Breast epithelium (tissue), 4 donors: ENCODE measurements around the gene SYNC. TPM values are rescaled to one million over a fixed set of nuclear protein-coding genes. Genes with fewer than 3 reads are reported as not detected.

Experiments
- DNase-seq, 2 donors: peaks; one replicate each; pipeline ENCODE4 v3.0.0-alpha.2; 2019; ENCODE audit warnings: low spot score in 2 of 2
- H3K27ac ChIP-seq, 2 donors: fragments of 200-600 bp; sonication (generic) in 1 of 2; one replicate each; pipeline ENCODE4 v1.5.1; 2016 to 2019; ENCODE audit warnings: mild to moderate bottlenecking in 1 of 2
- H3K27me3 ChIP-seq, 2 donors: fragments of 200-600 bp; sonication (generic) in 1 of 2; one replicate each; pipeline versions ENCODE4 v1.5.1 to v1.6.0; 2017 to 2019; ENCODE audit warnings: control low read depth in 1 of 2, mild to moderate bottlenecking in 1 of 2
- H3K36me3 ChIP-seq: fragments of 200-600 bp; one replicate; pipeline ENCODE4 v1.5.1; 2019
- H3K4me1 ChIP-seq, 2 donors: fragments of 200-600 bp; sonication (generic); one replicate each; pipeline ENCODE4 v1.5.1; 2016 to 2019; ENCODE audit warnings: control low read depth in 1 of 2
- H3K4me3 ChIP-seq, 3 donors: fragments of 200-600 bp; sonication (generic); 1 replicate in 2 of 3; 2 replicates in 1 of 3; pipeline ENCODE4 v1.5.1; 2016 to 2019; ENCODE audit warnings: mild to moderate bottlenecking in 3 of 3, moderate library complexity in 2 of 3
- H3K9me3 ChIP-seq, 2 donors: fragments of 200-600 bp; sonication (generic) in 1 of 2; one replicate each; pipeline ENCODE4 v1.5.1; 2016 to 2019; ENCODE audit warnings: control low read depth in 1 of 2
- CTCF ChIP-seq, 3 donors: fragments of 450-650 bp; IDR thresholded peaks; one replicate each; pipeline ENCODE4 v1.5.1; 2016 to 2017; ENCODE audit warnings: antibody characterized with exemption in 3 of 3, mild to moderate bottlenecking in 3 of 3, moderate library complexity in 3 of 3
- POLR2A ChIP-seq: fragments of 450-650 bp; IDR thresholded peaks from one replicate; pipeline ENCODE4 v1.6.1; 2016; ENCODE audit warnings: antibody characterized with exemption, mild to moderate bottlenecking, moderate library complexity
- POLR2AphosphoS5 ChIP-seq, 3 donors: sonication (generic); formaldehyde crosslinking; IDR thresholded peaks; one replicate each; pipeline ENCODE4 v1.6.1; 2017; ENCODE audit warnings: antibody characterized with exemption in 3 of 3
- intact Hi-C: fragments of 100-400 bp; cut with DNase I; formaldehyde crosslinking; loops from one replicate; pipeline ENCODE4 v1.15.1; 2023; ENCODE audit warnings: low total_unique reads
- total RNA-seq, 3 donors: library from RNA; depleted of rRNA; stranded (reverse); fragments of >200 nt; gene quantifications; one replicate each; pipeline ENCODE4 v1.1.0, GENCODE V29; 2016

SYNC gene
- total RNA-seq, 3 donors from 2014 or later, result 9.8 to 24.2 (median 13.6) TPM

DNA sequence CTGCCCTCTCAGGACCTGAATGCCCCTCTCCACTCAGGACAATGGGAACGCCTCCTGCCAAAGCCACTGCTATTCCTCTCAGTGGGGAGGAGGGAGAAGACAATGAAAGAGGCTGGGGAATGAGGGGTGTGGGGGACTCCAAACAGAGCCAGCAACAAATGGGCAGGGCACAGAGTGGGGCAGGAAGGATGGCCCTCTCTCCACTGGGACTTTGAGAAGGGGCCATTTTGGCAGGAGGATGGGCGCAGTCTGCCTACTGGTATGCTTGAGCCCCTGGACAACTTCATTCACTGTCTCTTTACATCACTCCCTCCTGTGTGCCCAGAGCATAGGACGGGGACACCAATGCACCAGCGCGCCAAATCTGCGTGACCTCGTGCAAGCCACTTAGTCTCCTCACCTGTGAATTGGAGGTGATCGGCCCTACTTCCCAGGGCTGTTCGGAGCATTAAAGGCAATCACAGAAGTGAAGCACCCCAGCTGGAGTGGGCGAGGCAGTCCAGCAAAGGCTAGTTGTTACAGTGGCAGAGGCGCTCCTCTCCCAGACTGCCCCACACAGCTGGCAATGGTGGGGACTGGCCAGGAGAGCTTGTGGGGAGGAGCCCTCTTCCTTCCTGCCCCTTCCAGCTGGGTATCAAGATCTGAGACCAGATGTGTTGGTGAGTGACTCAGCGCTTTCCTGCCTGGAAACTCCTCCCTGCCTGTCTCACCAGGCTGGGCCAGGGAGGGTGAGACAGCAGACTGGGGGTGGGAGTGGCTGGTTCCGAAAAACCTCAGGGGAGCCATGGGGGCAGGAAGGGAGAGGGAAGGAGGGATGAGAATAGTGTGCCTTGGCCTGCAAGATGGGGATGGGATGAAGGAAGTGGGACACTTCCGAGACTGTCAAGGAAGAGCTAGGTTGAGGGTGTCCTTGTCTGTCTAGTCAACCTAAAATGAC lies 22.4 kb upstream of the SYNC start:
- DNase-seq, result no peak
- Histone ChIP-seq H3K4me3 (no peak overlapping the region), H3K9me3 (no peaks in the 10 kb centered on the region), H3K36me3 (no peaks in the 10 kb centered on the region), H3K4me1 (no peaks in the 10 kb centered on the region), H3K27ac (no peak overlapping the region), H3K27me3 (no peaks in the 10 kb centered on the region)
- TF ChIP-seq POLR2A, result no peak
- intact Hi-C loops, result no loop called here

DNA sequence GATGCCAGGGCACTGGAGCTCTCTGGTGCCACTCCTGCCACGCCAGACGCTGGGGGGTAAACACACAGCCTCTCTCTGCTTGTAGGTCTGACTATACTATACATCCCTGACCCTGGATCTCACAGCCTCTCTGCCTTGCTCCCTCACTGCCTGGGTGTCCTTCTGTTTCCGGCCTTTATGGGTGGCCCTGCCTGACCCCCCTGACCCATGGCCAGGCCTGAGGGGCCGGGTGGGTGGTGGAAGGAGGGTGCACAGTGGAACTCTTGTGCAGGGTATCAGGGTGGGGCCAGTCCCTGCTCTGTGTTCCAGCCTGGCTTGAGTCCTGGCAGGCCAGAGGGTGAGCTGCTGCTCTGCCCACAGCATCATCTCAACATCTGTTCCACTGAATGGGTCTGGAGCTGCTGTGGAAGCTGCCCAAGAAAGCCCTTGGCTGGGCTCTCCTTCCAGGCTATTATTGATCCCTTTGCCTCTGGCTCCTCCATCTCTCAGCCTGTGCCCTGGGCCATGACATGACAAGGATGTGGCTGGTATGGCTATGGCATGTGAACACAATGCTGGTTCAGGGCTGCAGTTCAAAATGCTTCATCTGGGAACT lies 17.2 kb upstream of the SYNC start:
- H3K4me3 ChIP-seq, result no peak overlapping the region
- H3K27ac ChIP-seq, result no peak overlapping the region
- TF ChIP-seq CTCF (IDR thresholded peaks at IDR 0.05), result no peak
- TF ChIP-seq POLR2AphosphoS5 (IDR thresholded peaks at IDR 0.05), result no peak
- TF ChIP-seq POLR2A, result no peak
- no peaks in the 10 kb centered on the region for H3K36me3 ChIP-seq
- intact Hi-C loops, result loop anchor here (1.0 kb wide), 1 partner anchor 47 kb away; no protein-coding TSS in a partner anchor
- H3K9me3 ChIP-seq, result no peaks in the 10 kb centered on the region
- DNase-seq, result no peak
- H3K4me1 ChIP-seq, result peaks cover 0 to 6% of the 10 kb centered on the region in 2 donors
- H3K27me3 ChIP-seq, result no peaks in the 10 kb centered on the region

- intact Hi-C loops, result no loop called here
- peak overlapping the region in 1 of 2 donors; percentile 89 for H3K27ac ChIP-seq
Measured at GRCh38 chr1:32718527-32718926, 16.0 kb upstream of the SYNC start.

GRCh38 chr1:32718036-32718435 lies 15.5 kb upstream of the SYNC start:
- no peaks in the 10 kb centered on the region for H3K9me3 ChIP-seq
- no peak overlapping the region for H3K4me3 ChIP-seq
- H3K36me3 ChIP-seq, result no peaks in the 10 kb centered on the region
- TF ChIP-seq POLR2AphosphoS5 (IDR thresholded peaks at IDR 0.05), result no peak
- no peak for TF ChIP-seq POLR2A
- TF ChIP-seq CTCF (IDR thresholded peaks at IDR 0.05), result no peak
- DNase-seq, result no peak
- H3K4me1 ChIP-seq, result peaks cover 0 to 6% of the 10 kb centered on the region in 2 donors
- peak overlapping the region in 1 of 2 donors; percentile 89 for H3K27ac ChIP-seq
- intact Hi-C loops, result no loop called here
- no peaks in the 10 kb centered on the region for H3K27me3 ChIP-seq

More at GRCh38 chr1:32718527-32718926, 16.0 kb upstream of the SYNC start:
- no peaks in the 10 kb centered on the region for H3K9me3 ChIP-seq
- H3K4me1 ChIP-seq, result peaks cover 0 to 6% of the 10 kb centered on the region in 2 donors
- no peak for DNase-seq
- H3K27me3 ChIP-seq, result no peaks in the 10 kb centered on the region
- no peaks in the 10 kb centered on the region for H3K36me3 ChIP-seq
- no peak overlapping the region for H3K4me3 ChIP-seq
- no peak for TF ChIP-seq POLR2A
- no peak for TF ChIP-seq CTCF (IDR thresholded peaks at IDR 0.05)
- no peak for TF ChIP-seq POLR2AphosphoS5 (IDR thresholded peaks at IDR 0.05)

- Histone ChIP-seq H3K4me1 (peaks cover 0 to 6% of the 10 kb centered on the region in 2 donors), H3K4me3 (no peak overlapping the region), H3K27me3 (no peaks in the 10 kb centered on the region), H3K36me3 (no peaks in the 10 kb centered on the region), H3K9me3 (no peaks in the 10 kb centered on the region), H3K27ac (peak overlapping the region; percentile 89 to 92)
- no peak for DNase-seq
- no peak for TF ChIP-seq POLR2A
- TF ChIP-seq CTCF (IDR thresholded peaks at IDR 0.05), result no peak
- TF ChIP-seq POLR2AphosphoS5 (IDR thresholded peaks at IDR 0.05), result no peak
- intact Hi-C loops, result no loop called here
Measured at GRCh38 chr1:32717503-32717902, 14.9 kb upstream of the SYNC start.
